ENCODE results near the gene RPH3AL. TPM values are rescaled to one million over a fixed set of nuclear protein-coding genes. Genes with fewer than 3 reads are reported as not detected.

The RPH3AL gene
- total RNA-seq, 1 donor from 2014 or later: 0.78 TPM

- Mint-ChIP-seq H3K9me3 (ENCODE audit: unreplicated experiment) (no peaks in the 10 kb centered on the region), H3K4me1 (ENCODE audit: unreplicated experiment) (no peaks in the 10 kb centered on the region), H3K4me3 (ENCODE audit: unreplicated experiment) (no peak overlapping the region), H3K27me3 (ENCODE audit: unreplicated experiment) (peaks cover 10% of the 10 kb centered on the region), H3K36me3 (ENCODE audit: unreplicated experiment) (no peaks in the 10 kb centered on the region), H3K27ac (ENCODE audit: unreplicated experiment) (no peak overlapping the region)
- TF ChIP-seq CTCF (IDR thresholded peaks at IDR 0.05): no peak
- no peak for DNase-seq (ENCODE audit: extremely low spot score, unreplicated experiment)
These were observed 54.8 kb downstream of the RPH3AL start for GRCh38 chr17:297758-298157.

GRCh38 chr17:296906-297690 is 55.5 kb downstream of the RPH3AL start:
- no peak for TF ChIP-seq CTCF (IDR thresholded peaks at IDR 0.05)
- H3K9me3 Mint-ChIP-seq (ENCODE audit: unreplicated experiment): no peaks in the 10 kb centered on the region
- H3K4me1 Mint-ChIP-seq (ENCODE audit: unreplicated experiment): no peaks in the 10 kb centered on the region
- no peaks in the 10 kb centered on the region for H3K36me3 Mint-ChIP-seq (ENCODE audit: unreplicated experiment)
- no peak for DNase-seq (ENCODE audit: extremely low spot score, unreplicated experiment)
- H3K27ac Mint-ChIP-seq (ENCODE audit: unreplicated experiment): no peak overlapping the region
- peaks cover 10% of the 10 kb centered on the region for H3K27me3 Mint-ChIP-seq (ENCODE audit: unreplicated experiment)
- no peak overlapping the region for H3K4me3 Mint-ChIP-seq (ENCODE audit: unreplicated experiment)

GRCh38 chr17:296379-296778 is 56.2 kb downstream of the RPH3AL start:
- Mint-ChIP-seq H3K9me3 (ENCODE audit: unreplicated experiment) (no peaks in the 10 kb centered on the region), H3K27ac (ENCODE audit: unreplicated experiment) (no peak overlapping the region), H3K4me1 (ENCODE audit: unreplicated experiment) (no peaks in the 10 kb centered on the region), H3K36me3 (ENCODE audit: unreplicated experiment) (no peaks in the 10 kb centered on the region), H3K4me3 (ENCODE audit: unreplicated experiment) (no peak overlapping the region), H3K27me3 (ENCODE audit: unreplicated experiment) (peaks cover 10% of the 10 kb centered on the region)
- no peak for DNase-seq (ENCODE audit: extremely low spot score, unreplicated experiment)
- TF ChIP-seq CTCF (IDR thresholded peaks at IDR 0.05): no peak

- H3K36me3 Mint-ChIP-seq (ENCODE audit: unreplicated experiment): no peaks in the 10 kb centered on the region
- H3K9me3 Mint-ChIP-seq (ENCODE audit: unreplicated experiment): no peaks in the 10 kb centered on the region
- H3K27ac Mint-ChIP-seq (ENCODE audit: unreplicated experiment): no peak overlapping the region
- no peaks in the 10 kb centered on the region for H3K4me1 Mint-ChIP-seq (ENCODE audit: unreplicated experiment)
- no peak for TF ChIP-seq CTCF (IDR thresholded peaks at IDR 0.05)
- H3K4me3 Mint-ChIP-seq (ENCODE audit: unreplicated experiment): no peak overlapping the region
- no peak for DNase-seq (ENCODE audit: extremely low spot score, unreplicated experiment)
- peaks cover 9% of the 10 kb centered on the region for H3K27me3 Mint-ChIP-seq (ENCODE audit: unreplicated experiment)
These were observed 59.9 kb downstream of the RPH3AL start for GRCh38 chr17:292531-293382.

- H3K27me3 Mint-ChIP-seq (ENCODE audit: unreplicated experiment): peaks cover 9% of the 10 kb centered on the region
- no peak for DNase-seq (ENCODE audit: extremely low spot score, unreplicated experiment)
- TF ChIP-seq CTCF (IDR thresholded peaks at IDR 0.05): no peak
- H3K9me3 Mint-ChIP-seq (ENCODE audit: unreplicated experiment): no peaks in the 10 kb centered on the region
- no peak overlapping the region for H3K4me3 Mint-ChIP-seq (ENCODE audit: unreplicated experiment)
- H3K4me1 Mint-ChIP-seq (ENCODE audit: unreplicated experiment): no peaks in the 10 kb centered on the region
- no peak overlapping the region for H3K27ac Mint-ChIP-seq (ENCODE audit: unreplicated experiment)
- H3K36me3 Mint-ChIP-seq (ENCODE audit: unreplicated experiment): no peaks in the 10 kb centered on the region
These were observed 60.6 kb downstream of the RPH3AL start for GRCh38 chr17:292016-292415.

Measured in osteocyte (in vitro differentiated cells).